Transverse colon (tissue), 4 donors: Measurements from ENCODE around the gene KANK4.

Experiments
- CTCF ChIP-seq, 5 experiments: fragments of 200-600 bp in 3 of 5; fragments of 450-650 bp in 2 of 5; sonication (generic) in 3 of 5; IDR thresholded peaks; 1 replicate in 2 of 5; 2 replicates in 3 of 5; pipeline ENCODE4 v1.5.1; 2016 to 2017; ENCODE audit warnings: antibody characterized with exemption in 5 of 5, inconsistent platforms in 3 of 5, mild to moderate bottlenecking in 2 of 5, moderate library complexity in 1 of 5
- EP300 ChIP-seq: sonication (generic); formaldehyde crosslinking; IDR thresholded peaks from one replicate; pipeline ENCODE4 v1.6.1; 2017; ENCODE audit warnings: antibody characterized with exemption, low read depth
- POLR2AphosphoS5 ChIP-seq, 3 donors: sonication (generic); formaldehyde crosslinking; IDR thresholded peaks; one replicate each; pipeline ENCODE4 v1.6.1; 2016; ENCODE audit warnings: antibody characterized with exemption in 3 of 3

GRCh38 chr1:62222321-62222720 is 96.9 kb downstream of the KANK4 start:
- TF ChIP-seq CTCF (IDR thresholded peaks at IDR 0.05): no peak
- TF ChIP-seq EP300: no peak
- TF ChIP-seq POLR2AphosphoS5 (IDR thresholded peaks at IDR 0.05): no peak
